AG09319 (cell line): Measurements from ENCODE around the gene EPN2.

Source experiments
- DNase-seq: peaks from one replicate; pipeline ENCODE4 v3.0.0-alpha.2; 2010; ENCODE audit warnings: low read depth; ENCODE audit errors: extremely low read depth
- TF ChIP-seq, protein P1 (sequence below): IDR thresholded peaks from 2 replicates; pipeline ENCODE4 v1.5.1; 2011; ENCODE audit warnings: low read depth, mild to moderate bottlenecking, inconsistent platforms, low read length, moderate library complexity

EPN2 gene

GRCh38 chr17:19290066-19290705 is 53.0 kb downstream of the EPN2 start:
- no peak for DNase-seq
- TF ChIP-seq, protein P1, sequence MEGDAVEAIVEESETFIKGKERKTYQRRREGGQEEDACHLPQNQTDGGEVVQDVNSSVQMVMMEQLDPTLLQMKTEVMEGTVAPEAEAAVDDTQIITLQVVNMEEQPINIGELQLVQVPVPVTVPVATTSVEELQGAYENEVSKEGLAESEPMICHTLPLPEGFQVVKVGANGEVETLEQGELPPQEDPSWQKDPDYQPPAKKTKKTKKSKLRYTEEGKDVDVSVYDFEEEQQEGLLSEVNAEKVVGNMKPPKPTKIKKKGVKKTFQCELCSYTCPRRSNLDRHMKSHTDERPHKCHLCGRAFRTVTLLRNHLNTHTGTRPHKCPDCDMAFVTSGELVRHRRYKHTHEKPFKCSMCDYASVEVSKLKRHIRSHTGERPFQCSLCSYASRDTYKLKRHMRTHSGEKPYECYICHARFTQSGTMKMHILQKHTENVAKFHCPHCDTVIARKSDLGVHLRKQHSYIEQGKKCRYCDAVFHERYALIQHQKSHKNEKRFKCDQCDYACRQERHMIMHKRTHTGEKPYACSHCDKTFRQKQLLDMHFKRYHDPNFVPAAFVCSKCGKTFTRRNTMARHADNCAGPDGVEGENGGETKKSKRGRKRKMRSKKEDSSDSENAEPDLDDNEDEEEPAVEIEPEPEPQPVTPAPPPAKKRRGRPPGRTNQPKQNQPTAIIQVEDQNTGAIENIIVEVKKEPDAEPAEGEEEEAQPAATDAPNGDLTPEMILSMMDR: no peak

GRCh38 chr17:19291646-19292376 is 54.6 kb downstream of the EPN2 start:
- TF ChIP-seq, protein P1: no peak
- DNase-seq: no peak

DNA sequence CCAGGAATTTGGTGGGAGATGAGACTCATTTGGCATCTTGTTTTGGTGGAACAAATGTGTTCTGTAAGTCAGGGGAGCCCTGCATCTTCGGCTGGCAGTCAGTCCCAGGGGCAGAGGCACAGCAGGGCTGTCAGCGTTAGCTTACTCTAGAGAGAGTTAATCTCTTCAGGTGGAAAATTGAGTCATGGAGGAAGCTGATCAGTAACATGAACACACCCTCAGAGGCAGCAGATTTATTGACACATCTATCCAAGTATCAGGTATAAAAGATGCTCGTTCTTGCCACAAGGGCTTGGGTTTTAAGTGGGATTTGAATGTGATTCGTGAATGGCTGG is 55.2 kb downstream of the EPN2 start:
- no peak for DNase-seq
- TF ChIP-seq, protein P1: no peak

GRCh38 chr17:19294443-19294842 is 57.3 kb downstream of the EPN2 start:
- TF ChIP-seq, protein P1: no peak
- DNase-seq: no peak

DNA sequence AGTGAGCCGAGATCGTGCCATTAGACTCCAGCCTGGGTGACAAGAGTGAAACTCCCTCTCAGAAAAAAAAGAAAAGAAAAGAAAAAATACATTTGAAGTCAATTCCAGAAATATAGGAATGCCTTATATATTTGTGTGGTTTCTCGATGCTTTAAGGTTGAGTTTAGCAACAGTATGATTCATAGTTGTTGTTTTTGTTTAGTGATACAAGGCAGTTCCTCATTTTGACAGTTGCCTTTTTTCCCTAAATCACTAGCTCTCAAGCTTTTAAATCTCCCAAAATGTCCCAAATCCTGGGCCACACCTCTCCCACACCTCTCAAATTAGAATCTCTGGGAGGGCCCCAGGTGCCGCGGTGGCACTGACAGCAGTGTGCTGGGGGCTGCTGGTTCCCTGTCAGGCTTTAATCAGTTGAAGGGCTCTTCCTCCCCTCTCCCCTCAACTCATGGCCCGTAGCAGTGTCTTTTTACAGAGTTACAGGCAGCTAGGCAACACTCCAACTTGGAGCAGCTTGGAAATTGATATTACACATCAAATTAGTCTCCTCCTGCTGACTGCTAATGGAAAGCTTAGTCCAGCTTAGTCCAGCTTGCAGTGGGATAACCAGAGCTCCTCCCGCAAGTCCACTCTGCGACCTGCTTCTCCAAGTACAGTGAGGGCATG is 58.4 kb downstream of the EPN2 start:
- TF ChIP-seq, protein P1: no peak
- DNase-seq: no peak

DNA sequence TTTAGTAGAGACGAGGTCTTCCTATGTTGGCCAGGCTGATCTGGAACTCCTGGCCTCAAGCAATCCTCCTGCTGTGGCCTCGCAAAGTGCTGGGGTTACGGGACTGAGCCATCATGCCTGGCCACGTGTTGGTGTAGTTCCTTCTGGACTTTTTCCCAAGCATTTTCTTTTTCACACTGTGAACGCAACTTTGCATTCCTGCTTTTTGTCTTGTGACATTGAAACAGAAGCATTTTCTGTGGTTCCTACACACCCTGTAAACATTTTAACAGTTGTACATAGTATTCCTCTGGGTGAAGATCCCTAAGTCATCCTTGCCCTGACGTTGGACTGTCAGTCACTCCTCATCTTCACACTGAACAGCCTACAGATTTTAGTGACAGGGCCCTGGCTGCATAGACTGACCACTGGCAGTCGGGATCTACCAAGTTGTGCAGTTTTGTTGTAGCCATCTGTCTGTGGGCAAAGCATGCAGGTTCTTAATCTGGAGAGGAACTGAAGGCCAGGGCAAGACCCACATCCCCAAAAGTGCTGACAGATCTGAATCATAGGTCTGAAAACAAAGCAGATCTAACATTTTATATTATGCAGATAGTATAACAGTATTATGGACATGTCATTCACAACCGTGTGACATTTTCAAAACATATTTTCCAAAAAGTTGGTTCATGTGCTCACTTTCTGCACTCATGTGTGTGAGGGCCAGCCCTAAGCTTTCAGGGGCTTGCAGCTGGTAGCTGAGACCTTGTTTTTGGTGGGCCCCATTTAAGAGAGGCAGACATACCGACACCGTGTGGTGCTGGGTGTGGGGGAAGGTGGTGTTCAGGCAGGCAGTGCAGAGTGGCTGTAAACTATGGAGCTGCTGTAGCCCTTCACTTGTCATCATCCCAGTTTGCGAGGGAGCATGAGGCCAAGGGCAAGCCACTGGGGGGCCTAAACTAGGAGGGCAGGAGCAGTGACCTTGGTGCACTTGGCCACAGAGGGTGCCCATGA is 59.9 kb downstream of the EPN2 start:
- DNase-seq: no peak
- TF ChIP-seq, protein P1: no peak
